SK-N-SH (cell line): ENCODE results near the gene PSEN2. TPM values are rescaled to one million over a fixed set of nuclear protein-coding genes. Genes with fewer than 3 reads are reported as not detected.

ENCODE experiments used
- CTCF ChIA-PET: fragments of 300-600, 350-600 bp; formaldehyde crosslinking; extraction: SDS; loops from one replicate; lab custom pipeline; 2021; lab: Yijun Ruan, JAX
- POLR2A ChIA-PET: fragments of 350-600 bp; sonication (Branson Sonifier 250); formaldehyde crosslinking; extraction: SDS; loops from one replicate; lab custom pipeline; 2020; ENCODE audit warnings: antibody characterized with exemption, inconsistent platforms; lab: Yijun Ruan, JAX
- DNase-seq: peaks from one replicate; pipeline ENCODE4 v3.0.0; 2012
- H2AFZ ChIP-seq: fragments of 200-600 bp; sonication (generic); 2 replicates; pipeline ENCODE4 v1.8.1; 2016; ENCODE audit warnings: antibody characterized with exemption, mild to moderate bottlenecking, low read depth
- H3F3A ChIP-seq: fragments of 200-600 bp; sonication (generic); replicated peaks from 2 replicates; pipeline ENCODE3; 2016; ENCODE audit warnings: antibody characterized with exemption, mild to moderate bottlenecking; ENCODE audit not compliant: insufficient read depth
- H3K27ac ChIP-seq, 2 experiments: fragments of 200-500 bp in 1 of 2; fragments of 200-600 bp in 1 of 2; sonication (Bioruptor generic) in 1 of 2; sonication (generic), shearing (Covaris generic) in 1 of 2; 2 replicates each; pipeline versions ENCODE4 v1.5.1 to v1.6.1; 2014 to 2016; ENCODE audit warnings: low read depth in 2 of 2, inconsistent platforms in 1 of 2, low read length in 1 of 2, mild to moderate bottlenecking in 1 of 2, mixed read lengths in 1 of 2
- H3K27me3 ChIP-seq: fragments of 200-600 bp; sonication (generic), shearing (Covaris generic); 2 replicates; pipeline ENCODE4 v1.6.1; 2016; ENCODE audit warnings: mixed run types; ENCODE audit not compliant: insufficient read depth
- H3K36me3 ChIP-seq, 2 experiments: fragments of 200-500 bp in 1 of 2; fragments of 200-600 bp in 1 of 2; sonication (Bioruptor generic) in 1 of 2; sonication (generic) in 1 of 2; replicated peaks in 1 of 2; 2 replicates each; pipeline versions ENCODE3 to v1.5.1; 2014 to 2016; ENCODE audit warnings: low read length in 1 of 2, mild to moderate bottlenecking in 1 of 2; ENCODE audit not compliant: insufficient read depth in 2 of 2, control insufficient read depth in 1 of 2
- H3K4me1 ChIP-seq, 2 experiments: fragments of 200-500 bp in 1 of 2; fragments of 200-600 bp in 1 of 2; sonication (Bioruptor generic) in 1 of 2; sonication (generic), shearing (Covaris generic) in 1 of 2; 2 replicates each; pipeline versions ENCODE4 v1.5.1 to v1.6.1; 2014 to 2016; ENCODE audit warnings: low read depth in 1 of 2, low read length in 1 of 2, mixed run types in 1 of 2; ENCODE audit not compliant: insufficient read depth in 2 of 2, control insufficient read depth in 1 of 2
- H3K4me2 ChIP-seq: fragments of 200-600 bp; sonication (generic), shearing (Covaris generic); 2 replicates; pipeline ENCODE4 v1.6.1; 2017; ENCODE audit warnings: mixed run types
- H3K4me3 ChIP-seq, 2 experiments: fragments of 200-500 bp in 1 of 2; fragments of 200-600 bp in 1 of 2; sonication (Bioruptor generic) in 1 of 2; sonication (generic), shearing (Covaris generic) in 1 of 2; 2 replicates each; pipeline versions ENCODE4 v1.5.1 to v1.8.1; 2014 to 2016; ENCODE audit warnings: low read depth in 2 of 2, inconsistent platforms in 1 of 2, low read length in 1 of 2, mild to moderate bottlenecking in 1 of 2, mixed read lengths in 1 of 2, moderate library complexity in 1 of 2
- H3K79me2 ChIP-seq: fragments of 200-600 bp; sonication (generic); 2 replicates; pipeline ENCODE4 v1.8.1; 2017; ENCODE audit warnings: mild to moderate bottlenecking; ENCODE audit not compliant: insufficient read depth
- H3K9ac ChIP-seq: fragments of 200-600 bp; sonication (generic); 2 replicates; pipeline ENCODE4 v1.6.1; 2017; ENCODE audit warnings: mixed run types
- H3K9me2 ChIP-seq: fragments of 200-600 bp; sonication (generic); 2 replicates; pipeline ENCODE4 v1.6.1; 2017; ENCODE audit warnings: mixed run types
- H3K9me3 ChIP-seq: fragments of 200-600 bp; sonication (generic); 2 replicates; pipeline ENCODE4 v1.6.1; 2017; ENCODE audit warnings: mixed run types, mild to moderate bottlenecking, moderate library complexity
- H4K20me1 ChIP-seq: fragments of 200-600 bp; sonication (generic); 2 replicates; pipeline ENCODE4 v1.6.1; 2017; ENCODE audit warnings: mild to moderate bottlenecking, mixed run types; ENCODE audit not compliant: insufficient read depth
- EZH2phosphoT487 ChIP-seq: fragments of 200-600 bp; sonication (generic); IDR thresholded peaks from 2 replicates; pipeline ENCODE4 v1.6.1; 2017; ENCODE audit warnings: low read depth, mixed run types, mild to moderate bottlenecking, antibody characterized with exemption, moderate library complexity, borderline replicate concordance
- FOSL2 ChIP-seq: IDR thresholded peaks from 2 replicates; pipeline ENCODE4 v1.4.0; 2012; ENCODE audit warnings: low read depth, mild to moderate bottlenecking, moderate library complexity, borderline replicate concordance
- FOXJ3 ChIP-seq: sonication (generic); formaldehyde crosslinking; IDR thresholded peaks from 2 replicates; pipeline ENCODE4 v1.5.1; 2020; ENCODE audit warnings: mild to moderate bottlenecking, missing genetic modification reagents
- FOXM1 ChIP-seq: IDR thresholded peaks from 2 replicates; pipeline ENCODE4 v1.4.0; 2012; ENCODE audit warnings: low read depth, mild to moderate bottlenecking
- GABPA ChIP-seq: IDR thresholded peaks from 2 replicates; pipeline ENCODE4 v1.4.0; 2012; ENCODE audit warnings: low read depth, mild to moderate bottlenecking
- JUND ChIP-seq: IDR thresholded peaks from 2 replicates; pipeline ENCODE4 v1.4.0; 2012
- NFIC ChIP-seq: IDR thresholded peaks from 2 replicates; pipeline ENCODE4 v1.4.0; 2012; ENCODE audit warnings: borderline replicate concordance
- NRF1 ChIP-seq: IDR thresholded peaks from 2 replicates; pipeline ENCODE4 v1.6.1; 2012; ENCODE audit warnings: low read depth, mild to moderate bottlenecking, low read length
- RXRA ChIP-seq: IDR thresholded peaks from 2 replicates; pipeline ENCODE4 v1.4.0; 2012; ENCODE audit warnings: low read depth, mild to moderate bottlenecking, borderline replicate concordance
- TEAD4 ChIP-seq: IDR thresholded peaks from 2 replicates; pipeline ENCODE4 v1.4.0; 2012; ENCODE audit warnings: mild to moderate bottlenecking, borderline replicate concordance; ENCODE audit not compliant: insufficient read depth
- YY1 ChIP-seq: IDR thresholded peaks from 2 replicates; pipeline ENCODE4 v1.4.0; 2012; ENCODE audit warnings: low read depth, mild to moderate bottlenecking
- WGBS: methylation state at CpG from one replicate; pipeline ENCODE4 v1.1.6; 2017; ENCODE audit warnings: low lambda C conversion rate; 5-methylcytosine and 5-hydroxymethylcytosine counted together
- polyA plus RNA-seq, 3 experiments: library from polyadenylated mRNA; depleted of rRNA; stranded (reverse); fragments of >200 nt; gene quantifications; 2 replicates each; pipeline ENCODE4 v1.2.3, GENCODE V29; 2012
- TF ChIP-seq, protein P1 (sequence below): fragments of 150-350 bp; IDR thresholded peaks from 2 replicates; pipeline ENCODE4 v1.6.1; 2016; ENCODE audit warnings: mild to moderate bottlenecking, low read depth, low read length
- TF ChIP-seq, protein P2 (sequence below): IDR thresholded peaks from 2 replicates; pipeline ENCODE4; 2012
- TF ChIP-seq, protein P3 (sequence below): fragments of 200-600 bp; sonication (generic); IDR thresholded peaks from 2 replicates; pipeline ENCODE4 v1.6.1; 2017; ENCODE audit warnings: antibody characterized with exemption, mild to moderate bottlenecking, moderate library complexity
- TF ChIP-seq, protein P4 (sequence below): IDR thresholded peaks from 2 replicates; pipeline ENCODE4 v1.4.0; 2012; ENCODE audit warnings: low read depth, borderline replicate concordance

PSEN2 gene
- polyA plus RNA-seq, 1 of the 3 experiments (the other 2 are of a cell fraction) = 20.2 TPM

DNA sequence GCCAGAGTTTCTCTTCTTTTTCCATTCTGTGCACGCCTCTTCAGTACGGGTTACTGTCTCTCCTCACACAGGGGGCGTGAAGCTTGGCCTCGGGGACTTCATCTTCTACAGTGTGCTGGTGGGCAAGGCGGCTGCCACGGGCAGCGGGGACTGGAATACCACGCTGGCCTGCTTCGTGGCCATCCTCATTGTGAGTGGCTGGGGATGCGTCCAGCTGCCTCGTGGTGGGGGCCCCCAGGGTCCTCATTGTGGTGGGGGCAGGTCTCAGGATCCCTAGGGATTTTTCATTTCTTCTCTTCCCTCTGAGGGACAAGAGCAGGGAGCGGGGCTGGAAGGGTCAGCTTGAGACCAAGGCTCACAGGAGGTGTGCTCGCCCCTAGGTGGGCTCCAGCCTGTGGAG lies 23.5 kb downstream of the PSEN2 start:
- Histone ChIP-seq H4K20me1 (no peaks in the 10 kb centered on the region), H3K4me2 (no peak overlapping the region)
- POLR2A ChIA-PET = no interaction called here
- CTCF ChIA-PET = no interaction called here
- TF ChIP-seq, protein P1, sequence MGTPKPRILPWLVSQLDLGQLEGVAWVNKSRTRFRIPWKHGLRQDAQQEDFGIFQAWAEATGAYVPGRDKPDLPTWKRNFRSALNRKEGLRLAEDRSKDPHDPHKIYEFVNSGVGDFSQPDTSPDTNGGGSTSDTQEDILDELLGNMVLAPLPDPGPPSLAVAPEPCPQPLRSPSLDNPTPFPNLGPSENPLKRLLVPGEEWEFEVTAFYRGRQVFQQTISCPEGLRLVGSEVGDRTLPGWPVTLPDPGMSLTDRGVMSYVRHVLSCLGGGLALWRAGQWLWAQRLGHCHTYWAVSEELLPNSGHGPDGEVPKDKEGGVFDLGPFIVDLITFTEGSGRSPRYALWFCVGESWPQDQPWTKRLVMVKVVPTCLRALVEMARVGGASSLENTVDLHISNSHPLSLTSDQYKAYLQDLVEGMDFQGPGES = no peak
- TF ChIP-seq NFIC (no peak), TEAD4 (no peak), RXRA (no peak), NRF1 (no peak), FOSL2 (no peak), GABPA (no peak), FOXM1 (no peak), FOXJ3 (CRISPR knock-in tag) (no peak), YY1 (no peak), EZH2phosphoT487 (no peak), JUND (no peak)
- TF ChIP-seq, protein P2, sequence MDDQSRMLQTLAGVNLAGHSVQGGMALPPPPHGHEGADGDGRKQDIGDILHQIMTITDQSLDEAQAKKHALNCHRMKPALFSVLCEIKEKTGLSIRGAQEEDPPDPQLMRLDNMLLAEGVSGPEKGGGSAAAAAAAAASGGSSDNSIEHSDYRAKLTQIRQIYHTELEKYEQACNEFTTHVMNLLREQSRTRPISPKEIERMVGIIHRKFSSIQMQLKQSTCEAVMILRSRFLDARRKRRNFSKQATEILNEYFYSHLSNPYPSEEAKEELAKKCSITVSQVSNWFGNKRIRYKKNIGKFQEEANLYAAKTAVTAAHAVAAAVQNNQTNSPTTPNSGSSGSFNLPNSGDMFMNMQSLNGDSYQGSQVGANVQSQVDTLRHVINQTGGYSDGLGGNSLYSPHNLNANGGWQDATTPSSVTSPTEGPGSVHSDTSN = no peak
- TF ChIP-seq, protein P3, sequence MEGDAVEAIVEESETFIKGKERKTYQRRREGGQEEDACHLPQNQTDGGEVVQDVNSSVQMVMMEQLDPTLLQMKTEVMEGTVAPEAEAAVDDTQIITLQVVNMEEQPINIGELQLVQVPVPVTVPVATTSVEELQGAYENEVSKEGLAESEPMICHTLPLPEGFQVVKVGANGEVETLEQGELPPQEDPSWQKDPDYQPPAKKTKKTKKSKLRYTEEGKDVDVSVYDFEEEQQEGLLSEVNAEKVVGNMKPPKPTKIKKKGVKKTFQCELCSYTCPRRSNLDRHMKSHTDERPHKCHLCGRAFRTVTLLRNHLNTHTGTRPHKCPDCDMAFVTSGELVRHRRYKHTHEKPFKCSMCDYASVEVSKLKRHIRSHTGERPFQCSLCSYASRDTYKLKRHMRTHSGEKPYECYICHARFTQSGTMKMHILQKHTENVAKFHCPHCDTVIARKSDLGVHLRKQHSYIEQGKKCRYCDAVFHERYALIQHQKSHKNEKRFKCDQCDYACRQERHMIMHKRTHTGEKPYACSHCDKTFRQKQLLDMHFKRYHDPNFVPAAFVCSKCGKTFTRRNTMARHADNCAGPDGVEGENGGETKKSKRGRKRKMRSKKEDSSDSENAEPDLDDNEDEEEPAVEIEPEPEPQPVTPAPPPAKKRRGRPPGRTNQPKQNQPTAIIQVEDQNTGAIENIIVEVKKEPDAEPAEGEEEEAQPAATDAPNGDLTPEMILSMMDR = no peak
- TF ChIP-seq, protein P4, sequence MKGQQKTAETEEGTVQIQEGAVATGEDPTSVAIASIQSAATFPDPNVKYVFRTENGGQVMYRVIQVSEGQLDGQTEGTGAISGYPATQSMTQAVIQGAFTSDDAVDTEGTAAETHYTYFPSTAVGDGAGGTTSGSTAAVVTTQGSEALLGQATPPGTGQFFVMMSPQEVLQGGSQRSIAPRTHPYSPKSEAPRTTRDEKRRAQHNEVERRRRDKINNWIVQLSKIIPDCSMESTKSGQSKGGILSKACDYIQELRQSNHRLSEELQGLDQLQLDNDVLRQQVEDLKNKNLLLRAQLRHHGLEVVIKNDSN = no peak
- TF ChIP-seq, all 33 proteins: peak for 0
- Histone ChIP-seq H3K27me3 (no peaks in the 10 kb centered on the region), H3F3A (no peaks in the 10 kb centered on the region), H3K79me2 (no peaks in the 10 kb centered on the region), H3K9me3 (no peaks in the 10 kb centered on the region), H3K9ac (no peak overlapping the region), H3K36me3 (peaks cover 0 to 24% of the 10 kb centered on the region in 2 experiments), H3K4me3 (no peak overlapping the region), H3K9me2 (no peaks in the 10 kb centered on the region), H3K27ac (no peak overlapping the region), H3K4me1 (no peaks in the 10 kb centered on the region), H2AFZ (no peak overlapping the region)
- DNase-seq = no peak
- 95% methylated on average over 10 of the region's 13 CpGs for WGBS
